ENCODE data around the gene AMIGO1.

Gene AMIGO1

DNA sequence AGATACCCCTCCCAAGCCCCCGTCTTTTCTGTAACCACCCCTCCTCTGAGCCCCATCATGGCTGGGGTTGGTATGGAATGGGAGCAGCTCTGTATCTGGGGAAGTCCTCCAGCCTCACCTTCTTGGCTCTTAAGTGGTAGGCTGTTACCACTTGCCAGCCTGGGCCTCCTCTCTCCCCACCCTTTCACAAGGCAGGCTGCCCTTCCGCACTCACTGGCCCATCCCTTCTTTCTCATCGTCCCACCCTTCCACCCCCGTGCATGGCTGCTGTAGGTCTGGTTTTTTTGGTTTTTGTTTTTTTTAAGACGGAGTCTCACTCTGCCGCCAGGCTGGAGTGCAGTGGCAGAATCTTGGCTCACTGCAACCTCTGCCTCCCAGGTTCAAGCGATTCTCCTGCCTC lies 10.4 kb downstream of the AMIGO1 start:
- H3K9me3 ChIP-seq (ENCODE audit: insufficient read depth, low read depth, low read length): no peaks in the 10 kb centered on the region
- no peaks in the 10 kb centered on the region for H3K27me3 ChIP-seq (ENCODE audit: insufficient read depth, low read length, poor library complexity, severe bottlenecking)
- H3K4me2 ChIP-seq (ENCODE audit: low read depth, low read length, poor library complexity, severe bottlenecking): no peak overlapping the region
- H2AFZ ChIP-seq (ENCODE audit: low read length): no peak overlapping the region
- TF ChIP-seq EZH2phosphoT487 (IDR thresholded peaks at IDR 0.05; ENCODE audit: borderline replicate concordance): no peak
- TF ChIP-seq, protein P1, sequence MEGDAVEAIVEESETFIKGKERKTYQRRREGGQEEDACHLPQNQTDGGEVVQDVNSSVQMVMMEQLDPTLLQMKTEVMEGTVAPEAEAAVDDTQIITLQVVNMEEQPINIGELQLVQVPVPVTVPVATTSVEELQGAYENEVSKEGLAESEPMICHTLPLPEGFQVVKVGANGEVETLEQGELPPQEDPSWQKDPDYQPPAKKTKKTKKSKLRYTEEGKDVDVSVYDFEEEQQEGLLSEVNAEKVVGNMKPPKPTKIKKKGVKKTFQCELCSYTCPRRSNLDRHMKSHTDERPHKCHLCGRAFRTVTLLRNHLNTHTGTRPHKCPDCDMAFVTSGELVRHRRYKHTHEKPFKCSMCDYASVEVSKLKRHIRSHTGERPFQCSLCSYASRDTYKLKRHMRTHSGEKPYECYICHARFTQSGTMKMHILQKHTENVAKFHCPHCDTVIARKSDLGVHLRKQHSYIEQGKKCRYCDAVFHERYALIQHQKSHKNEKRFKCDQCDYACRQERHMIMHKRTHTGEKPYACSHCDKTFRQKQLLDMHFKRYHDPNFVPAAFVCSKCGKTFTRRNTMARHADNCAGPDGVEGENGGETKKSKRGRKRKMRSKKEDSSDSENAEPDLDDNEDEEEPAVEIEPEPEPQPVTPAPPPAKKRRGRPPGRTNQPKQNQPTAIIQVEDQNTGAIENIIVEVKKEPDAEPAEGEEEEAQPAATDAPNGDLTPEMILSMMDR (conservative IDR thresholded peaks at IDR 0.05; ENCODE audit: low read length): no peak
- no peak overlapping the region for H3K9ac ChIP-seq (ENCODE audit: low read depth, low read length, poor library complexity, severe bottlenecking)
- peaks cover 46% of the 10 kb centered on the region for H3K4me1 ChIP-seq (ENCODE audit: insufficient read depth, low read length, poor library complexity, severe bottlenecking)
- H3K4me3 ChIP-seq (ENCODE audit: low read length, poor library complexity, severe bottlenecking): no peak overlapping the region
- no peaks in the 10 kb centered on the region for H3K9me2 ChIP-seq (replicated peaks; ENCODE audit: low read depth, low read length)
- H3K79me2 ChIP-seq (ENCODE audit: insufficient read depth, low read length): peaks cover 34% of the 10 kb centered on the region
- peaks cover 6% of the 10 kb centered on the region; the same call in 1 of the 2 replicates for H3K36me3 ChIP-seq (ENCODE audit: insufficient read depth, low read length)
- peaks cover 7% of the 10 kb centered on the region for H4K20me1 ChIP-seq (ENCODE audit: insufficient read depth, low read length, poor library complexity, severe bottlenecking)
- H3F3A ChIP-seq (ENCODE audit: low read depth): no peaks in the 10 kb centered on the region

DNA sequence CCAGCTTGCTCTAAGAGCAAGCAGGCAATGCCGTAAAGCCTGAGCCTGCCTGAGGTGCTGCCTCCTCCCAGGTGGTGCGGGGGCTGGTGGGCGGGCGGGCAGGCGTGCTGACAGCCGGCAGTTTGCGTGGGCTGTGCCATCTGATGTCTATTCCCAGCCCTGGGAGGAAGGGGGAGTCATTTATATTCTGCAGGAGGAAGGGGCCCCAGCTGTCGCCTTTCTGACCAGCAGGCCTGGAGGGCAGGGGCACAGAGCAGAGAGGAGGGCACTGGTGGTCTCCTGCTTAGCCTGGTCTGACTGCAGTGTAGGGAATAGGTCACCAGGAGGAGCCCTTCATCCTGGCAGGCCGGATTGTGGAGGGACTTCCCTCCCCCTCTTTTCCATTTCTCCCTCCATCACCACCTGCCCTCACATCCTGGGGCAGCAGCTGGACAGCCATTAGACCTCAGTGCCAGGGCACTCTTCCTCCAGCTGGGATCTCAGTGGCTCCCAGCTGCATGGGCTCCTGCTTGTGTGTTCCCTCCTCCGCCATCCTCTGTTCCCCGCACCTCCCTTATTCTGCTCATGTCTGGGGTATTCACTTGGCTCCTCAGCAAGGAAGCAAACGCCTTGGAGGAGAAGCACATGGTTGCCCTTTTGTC lies 11.2 kb downstream of the AMIGO1 start:
- Histone ChIP-seq H3K4me2 (ENCODE audit: low read depth, low read length, poor library complexity, severe bottlenecking) (peak overlapping the region; percentile 80), H3K4me1 (ENCODE audit: insufficient read depth, low read length, poor library complexity, severe bottlenecking) (peaks cover 50% of the 10 kb centered on the region), H3K27me3 (ENCODE audit: insufficient read depth, low read length, poor library complexity, severe bottlenecking) (no peaks in the 10 kb centered on the region), H3F3A (ENCODE audit: low read depth) (no peaks in the 10 kb centered on the region), H3K79me2 (ENCODE audit: insufficient read depth, low read length) (peaks cover 34% of the 10 kb centered on the region), H3K4me3 (ENCODE audit: low read length, poor library complexity, severe bottlenecking) (no peak overlapping the region), H3K9me2 (replicated peaks; ENCODE audit: low read depth, low read length) (no peaks in the 10 kb centered on the region), H3K9me3 (ENCODE audit: insufficient read depth, low read depth, low read length) (no peaks in the 10 kb centered on the region), H4K20me1 (ENCODE audit: insufficient read depth, low read length, poor library complexity, severe bottlenecking) (peaks cover 7% of the 10 kb centered on the region), H2AFZ (ENCODE audit: low read length) (no peak overlapping the region), H3K36me3 (ENCODE audit: insufficient read depth, low read length) (peaks cover 6% of the 10 kb centered on the region; the same call in 1 of the 2 replicates), H3K9ac (ENCODE audit: low read depth, low read length, poor library complexity, severe bottlenecking) (no peak overlapping the region)
- no peak for TF ChIP-seq EZH2phosphoT487 (IDR thresholded peaks at IDR 0.05; ENCODE audit: borderline replicate concordance)
- TF ChIP-seq, protein P1 (conservative IDR thresholded peaks at IDR 0.05; ENCODE audit: low read length): peak; percentile 55

DNA sequence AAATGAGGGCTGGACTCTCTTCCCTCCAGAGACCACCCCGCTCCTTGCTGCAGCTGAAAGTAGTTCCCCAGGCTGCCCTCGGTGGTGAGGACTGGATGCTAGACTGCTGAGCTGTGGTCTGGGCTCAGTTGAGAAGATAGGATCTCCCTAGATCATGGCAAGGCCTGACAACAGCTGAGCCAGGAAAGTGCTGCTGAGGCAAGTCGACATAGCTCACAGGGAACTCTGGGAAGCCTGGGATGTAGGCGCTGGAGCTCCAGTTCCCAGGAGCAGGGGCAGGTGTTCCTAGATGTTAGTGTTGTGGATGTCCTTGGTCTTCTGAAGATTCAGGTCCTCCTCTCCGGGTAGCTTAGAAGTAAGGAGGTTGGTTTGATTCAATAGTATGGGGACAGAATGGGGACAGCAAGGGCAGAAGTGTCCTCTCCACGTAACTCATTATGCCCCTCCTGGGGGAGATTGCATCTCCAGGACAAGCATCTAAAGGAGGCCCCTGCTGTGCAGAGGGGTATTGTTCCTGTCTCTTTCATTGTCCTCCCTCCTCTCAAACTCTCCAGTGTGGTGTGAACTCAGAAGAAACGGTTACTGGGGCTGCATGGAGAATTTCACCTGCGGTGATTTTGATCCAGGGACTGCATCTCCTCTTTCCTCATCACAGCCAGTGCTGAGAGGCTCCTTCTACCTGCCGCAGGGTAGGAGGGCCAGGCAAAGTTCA lies 11.9 kb downstream of the AMIGO1 start:
- H3K36me3 ChIP-seq (ENCODE audit: insufficient read depth, low read length): peaks cover 6% of the 10 kb centered on the region; the same call in 1 of the 2 replicates
- TF ChIP-seq, protein P1 (conservative IDR thresholded peaks at IDR 0.05; ENCODE audit: low read length): no peak
- TF ChIP-seq EZH2phosphoT487 (IDR thresholded peaks at IDR 0.05; ENCODE audit: borderline replicate concordance): no peak
- no peak overlapping the region for H3K4me3 ChIP-seq (ENCODE audit: low read length, poor library complexity, severe bottlenecking)

More for the DNA sequence above, 11.9 kb downstream of the AMIGO1 start:
- peaks cover 46% of the 10 kb centered on the region for H3K4me1 ChIP-seq (ENCODE audit: insufficient read depth, low read length, poor library complexity, severe bottlenecking)
- H2AFZ ChIP-seq (ENCODE audit: low read length): no peak overlapping the region
- peaks cover 7% of the 10 kb centered on the region for H4K20me1 ChIP-seq (ENCODE audit: insufficient read depth, low read length, poor library complexity, severe bottlenecking)
- H3K9me3 ChIP-seq (ENCODE audit: insufficient read depth, low read depth, low read length): no peaks in the 10 kb centered on the region
- H3K9me2 ChIP-seq (replicated peaks; ENCODE audit: low read depth, low read length): no peaks in the 10 kb centered on the region
- peaks cover 34% of the 10 kb centered on the region for H3K79me2 ChIP-seq (ENCODE audit: insufficient read depth, low read length)
- H3K9ac ChIP-seq (ENCODE audit: low read depth, low read length, poor library complexity, severe bottlenecking): peak overlapping the region; percentile 7
- H3K4me2 ChIP-seq (ENCODE audit: low read depth, low read length, poor library complexity, severe bottlenecking): peak overlapping the region; percentile 80
- no peaks in the 10 kb centered on the region for H3K27me3 ChIP-seq (ENCODE audit: insufficient read depth, low read length, poor library complexity, severe bottlenecking)
- no peaks in the 10 kb centered on the region for H3F3A ChIP-seq (ENCODE audit: low read depth)

Data from Loucy (cell line).